SK-N-SH (cell line): ENCODE data around the gene SP140. TPM values are rescaled to one million over a fixed set of nuclear protein-coding genes. Genes with fewer than 3 reads are reported as not detected.
A peak's percentile ranks its signal among the peaks of the same experiment; 100 is the strongest.
"Not testable (repeated sequence)": the region's sequence is repeated elsewhere in the genome, so short reads cannot be mapped to it uniquely, and the experiment has no call there.

Experiments used
- CTCF ChIA-PET: fragments of 300-600, 350-600 bp; formaldehyde crosslinking; extraction: SDS; loops from one replicate; lab custom pipeline; 2021; lab: Yijun Ruan, JAX
- POLR2A ChIA-PET: fragments of 350-600 bp; sonication (Branson Sonifier 250); formaldehyde crosslinking; extraction: SDS; loops from one replicate; lab custom pipeline; 2020; ENCODE audit warnings: antibody characterized with exemption, inconsistent platforms; lab: Yijun Ruan, JAX
- DNase-seq: peaks from one replicate; pipeline ENCODE4 v3.0.0; 2012
- H2AFZ ChIP-seq: fragments of 200-600 bp; sonication (generic); 2 replicates; pipeline ENCODE4 v1.8.1; 2016; ENCODE audit warnings: antibody characterized with exemption, mild to moderate bottlenecking, low read depth
- H3F3A ChIP-seq: fragments of 200-600 bp; sonication (generic); replicated peaks from 2 replicates; pipeline ENCODE3; 2016; ENCODE audit warnings: antibody characterized with exemption, mild to moderate bottlenecking; ENCODE audit not compliant: insufficient read depth
- H3K27ac ChIP-seq, 2 experiments: fragments of 200-500 bp in 1 of 2; fragments of 200-600 bp in 1 of 2; sonication (Bioruptor generic) in 1 of 2; sonication (generic), shearing (Covaris generic) in 1 of 2; 2 replicates each; pipeline versions ENCODE4 v1.5.1 to v1.6.1; 2014 to 2016; ENCODE audit warnings: low read depth in 2 of 2, inconsistent platforms in 1 of 2, low read length in 1 of 2, mild to moderate bottlenecking in 1 of 2, mixed read lengths in 1 of 2
- H3K27me3 ChIP-seq: fragments of 200-600 bp; sonication (generic), shearing (Covaris generic); 2 replicates; pipeline ENCODE4 v1.6.1; 2016; ENCODE audit warnings: mixed run types; ENCODE audit not compliant: insufficient read depth
- H3K36me3 ChIP-seq, 2 experiments: fragments of 200-500 bp in 1 of 2; fragments of 200-600 bp in 1 of 2; sonication (Bioruptor generic) in 1 of 2; sonication (generic) in 1 of 2; replicated peaks in 1 of 2; 2 replicates each; pipeline versions ENCODE3 to v1.5.1; 2014 to 2016; ENCODE audit warnings: low read length in 1 of 2, mild to moderate bottlenecking in 1 of 2; ENCODE audit not compliant: insufficient read depth in 2 of 2, control insufficient read depth in 1 of 2
- H3K4me1 ChIP-seq, 2 experiments: fragments of 200-500 bp in 1 of 2; fragments of 200-600 bp in 1 of 2; sonication (Bioruptor generic) in 1 of 2; sonication (generic), shearing (Covaris generic) in 1 of 2; 2 replicates each; pipeline versions ENCODE4 v1.5.1 to v1.6.1; 2014 to 2016; ENCODE audit warnings: low read depth in 1 of 2, low read length in 1 of 2, mixed run types in 1 of 2; ENCODE audit not compliant: insufficient read depth in 2 of 2, control insufficient read depth in 1 of 2
- H3K4me2 ChIP-seq: fragments of 200-600 bp; sonication (generic), shearing (Covaris generic); 2 replicates; pipeline ENCODE4 v1.6.1; 2017; ENCODE audit warnings: mixed run types
- H3K4me3 ChIP-seq, 2 experiments: fragments of 200-500 bp in 1 of 2; fragments of 200-600 bp in 1 of 2; sonication (Bioruptor generic) in 1 of 2; sonication (generic), shearing (Covaris generic) in 1 of 2; 2 replicates each; pipeline versions ENCODE4 v1.5.1 to v1.8.1; 2014 to 2016; ENCODE audit warnings: low read depth in 2 of 2, inconsistent platforms in 1 of 2, low read length in 1 of 2, mild to moderate bottlenecking in 1 of 2, mixed read lengths in 1 of 2, moderate library complexity in 1 of 2
- H3K79me2 ChIP-seq: fragments of 200-600 bp; sonication (generic); 2 replicates; pipeline ENCODE4 v1.8.1; 2017; ENCODE audit warnings: mild to moderate bottlenecking; ENCODE audit not compliant: insufficient read depth
- H3K9ac ChIP-seq: fragments of 200-600 bp; sonication (generic); 2 replicates; pipeline ENCODE4 v1.6.1; 2017; ENCODE audit warnings: mixed run types
- H3K9me2 ChIP-seq: fragments of 200-600 bp; sonication (generic); 2 replicates; pipeline ENCODE4 v1.6.1; 2017; ENCODE audit warnings: mixed run types
- H3K9me3 ChIP-seq: fragments of 200-600 bp; sonication (generic); 2 replicates; pipeline ENCODE4 v1.6.1; 2017; ENCODE audit warnings: mixed run types, mild to moderate bottlenecking, moderate library complexity
- H4K20me1 ChIP-seq: fragments of 200-600 bp; sonication (generic); 2 replicates; pipeline ENCODE4 v1.6.1; 2017; ENCODE audit warnings: mild to moderate bottlenecking, mixed run types; ENCODE audit not compliant: insufficient read depth
- EZH2phosphoT487 ChIP-seq: fragments of 200-600 bp; sonication (generic); IDR thresholded peaks from 2 replicates; pipeline ENCODE4 v1.6.1; 2017; ENCODE audit warnings: low read depth, mixed run types, mild to moderate bottlenecking, antibody characterized with exemption, moderate library complexity, borderline replicate concordance
- GABPA ChIP-seq: IDR thresholded peaks from 2 replicates; pipeline ENCODE4 v1.4.0; 2012; ENCODE audit warnings: low read depth, mild to moderate bottlenecking
- GATA2 ChIP-seq: sonication (generic); formaldehyde crosslinking; IDR thresholded peaks from 2 replicates; pipeline ENCODE4 v1.5.0; 2020; ENCODE audit warnings: mild to moderate bottlenecking, missing genetic modification reagents
- POLR2AphosphoS5 ChIP-seq: IDR thresholded peaks from 2 replicates; pipeline ENCODE4 v1.6.1; 2012; ENCODE audit warnings: low read depth, low read length
- RCOR1 ChIP-seq: fragments of 150-350 bp; IDR thresholded peaks from 2 replicates; pipeline ENCODE4 v1.6.1; 2017; ENCODE audit warnings: antibody characterized with exemption, low read length
- RFX5 ChIP-seq: IDR thresholded peaks from 2 replicates; pipeline ENCODE4 v1.6.1; 2012; ENCODE audit warnings: mild to moderate bottlenecking, improper control_type of control experiment, low read length
- RXRA ChIP-seq: IDR thresholded peaks from 2 replicates; pipeline ENCODE4 v1.4.0; 2012; ENCODE audit warnings: low read depth, mild to moderate bottlenecking, borderline replicate concordance
- SIN3A ChIP-seq: IDR thresholded peaks from 2 replicates; pipeline ENCODE4 v1.6.1; 2012; ENCODE audit warnings: low read depth, mild to moderate bottlenecking, low read length, moderate library complexity, borderline replicate concordance
- TCF12 ChIP-seq: IDR thresholded peaks from 2 replicates; pipeline ENCODE4 v1.4.0; 2012
- TEAD4 ChIP-seq: IDR thresholded peaks from 2 replicates; pipeline ENCODE4 v1.4.0; 2012; ENCODE audit warnings: mild to moderate bottlenecking, borderline replicate concordance; ENCODE audit not compliant: insufficient read depth
- YY1 ChIP-seq: IDR thresholded peaks from 2 replicates; pipeline ENCODE4 v1.4.0; 2012; ENCODE audit warnings: low read depth, mild to moderate bottlenecking
- ZBTB33 ChIP-seq: IDR thresholded peaks from 2 replicates; pipeline ENCODE4 v1.4.0; 2012; ENCODE audit warnings: low read depth, borderline replicate concordance
- WGBS: methylation state at CpG from one replicate; pipeline ENCODE4 v1.1.6; 2017; ENCODE audit warnings: low lambda C conversion rate; 5-methylcytosine and 5-hydroxymethylcytosine counted together
- polyA plus RNA-seq, 3 experiments: library from polyadenylated mRNA; depleted of rRNA; stranded (reverse); fragments of >200 nt; gene quantifications; 2 replicates each; pipeline ENCODE4 v1.2.3, GENCODE V29; 2012
- TF ChIP-seq, protein P1 (sequence below): IDR thresholded peaks from 2 replicates; pipeline ENCODE4 v1.6.1; 2012; ENCODE audit warnings: mild to moderate bottlenecking, low read depth, low read length, moderate library complexity
- TF ChIP-seq, protein P2 (sequence below): IDR thresholded peaks from 2 replicates; pipeline ENCODE4 v1.4.0; 2012; ENCODE audit warnings: low read depth, borderline replicate concordance
- TF ChIP-seq, protein P3 (sequence below): IDR thresholded peaks from 2 replicates; pipeline ENCODE4; 2012
- TF ChIP-seq, protein P4 (sequence below): fragments of 150-350 bp; IDR thresholded peaks from 2 replicates; pipeline ENCODE4 v1.6.1; 2016; ENCODE audit warnings: mild to moderate bottlenecking, low read depth, low read length

The SP140 gene
- polyA plus RNA-seq, 1 of the 3 experiments (the other 2 are of a cell fraction), result 0.71 TPM

DNA sequence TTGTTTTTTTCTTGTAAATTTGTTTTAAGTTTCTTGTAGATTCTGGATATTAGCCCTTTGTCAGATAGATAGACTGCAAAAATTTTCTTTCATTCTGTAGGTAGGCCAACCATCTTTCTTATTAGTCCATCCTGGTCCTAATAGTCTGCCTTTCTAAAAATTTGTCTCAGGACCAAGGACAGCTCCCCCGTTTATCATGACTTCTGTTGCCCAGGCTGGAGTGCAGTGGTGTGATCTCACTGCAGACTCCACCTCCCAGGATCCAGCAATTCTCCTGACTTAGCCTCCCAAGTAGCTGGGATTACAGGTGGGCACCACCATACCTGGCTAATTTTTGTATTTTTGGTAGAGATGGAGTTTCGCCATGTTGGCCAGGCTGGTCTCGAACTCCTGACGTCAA lies 63.8 kb downstream of the SP140 start:
- POLR2A ChIA-PET, H3K36me3 ChIP-seq, H4K20me1 ChIP-seq, H3K9me2 ChIP-seq, H3F3A ChIP-seq, H3K4me3 ChIP-seq, H3K4me1 ChIP-seq, H3K27ac ChIP-seq, DNase-seq, H3K79me2 ChIP-seq, H3K4me2 ChIP-seq, H3K9me3 ChIP-seq, H2AFZ ChIP-seq, H3K27me3 ChIP-seq, CTCF ChIA-PET, H3K9ac ChIP-seq: not testable (repeated sequence)
- TF ChIP-seq, protein P1, sequence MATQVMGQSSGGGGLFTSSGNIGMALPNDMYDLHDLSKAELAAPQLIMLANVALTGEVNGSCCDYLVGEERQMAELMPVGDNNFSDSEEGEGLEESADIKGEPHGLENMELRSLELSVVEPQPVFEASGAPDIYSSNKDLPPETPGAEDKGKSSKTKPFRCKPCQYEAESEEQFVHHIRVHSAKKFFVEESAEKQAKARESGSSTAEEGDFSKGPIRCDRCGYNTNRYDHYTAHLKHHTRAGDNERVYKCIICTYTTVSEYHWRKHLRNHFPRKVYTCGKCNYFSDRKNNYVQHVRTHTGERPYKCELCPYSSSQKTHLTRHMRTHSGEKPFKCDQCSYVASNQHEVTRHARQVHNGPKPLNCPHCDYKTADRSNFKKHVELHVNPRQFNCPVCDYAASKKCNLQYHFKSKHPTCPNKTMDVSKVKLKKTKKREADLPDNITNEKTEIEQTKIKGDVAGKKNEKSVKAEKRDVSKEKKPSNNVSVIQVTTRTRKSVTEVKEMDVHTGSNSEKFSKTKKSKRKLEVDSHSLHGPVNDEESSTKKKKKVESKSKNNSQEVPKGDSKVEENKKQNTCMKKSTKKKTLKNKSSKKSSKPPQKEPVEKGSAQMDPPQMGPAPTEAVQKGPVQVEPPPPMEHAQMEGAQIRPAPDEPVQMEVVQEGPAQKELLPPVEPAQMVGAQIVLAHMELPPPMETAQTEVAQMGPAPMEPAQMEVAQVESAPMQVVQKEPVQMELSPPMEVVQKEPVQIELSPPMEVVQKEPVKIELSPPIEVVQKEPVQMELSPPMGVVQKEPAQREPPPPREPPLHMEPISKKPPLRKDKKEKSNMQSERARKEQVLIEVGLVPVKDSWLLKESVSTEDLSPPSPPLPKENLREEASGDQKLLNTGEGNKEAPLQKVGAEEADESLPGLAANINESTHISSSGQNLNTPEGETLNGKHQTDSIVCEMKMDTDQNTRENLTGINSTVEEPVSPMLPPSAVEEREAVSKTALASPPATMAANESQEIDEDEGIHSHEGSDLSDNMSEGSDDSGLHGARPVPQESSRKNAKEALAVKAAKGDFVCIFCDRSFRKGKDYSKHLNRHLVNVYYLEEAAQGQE, result peak; percentile 94
- 17% methylated on average over 4 of the region's 4 CpGs for WGBS

- CTCF ChIA-PET, result no interaction called here
- no peak overlapping the region for H3K4me2 ChIP-seq
- no peak for DNase-seq
- no peaks in the 10 kb centered on the region for H3K9me3 ChIP-seq
- no peaks in the 10 kb centered on the region; the same call in 1 of the 2 replicates for H3K27me3 ChIP-seq
- no peaks in the 10 kb centered on the region for H3F3A ChIP-seq
- H3K9me2 ChIP-seq, result no peaks in the 10 kb centered on the region
- no peak overlapping the region for H3K4me3 ChIP-seq
- TF ChIP-seq GABPA (no peak), POLR2AphosphoS5 (no peak), GATA2 (CRISPR knock-in tag) (no peak), TCF12 (no peak), ZBTB33 (no peak), RFX5 (no peak), EZH2phosphoT487 (no peak), TEAD4 (no peak), RXRA (no peak), YY1 (no peak), SIN3A (no peak), RCOR1 (no peak)
- TF ChIP-seq, protein P2, sequence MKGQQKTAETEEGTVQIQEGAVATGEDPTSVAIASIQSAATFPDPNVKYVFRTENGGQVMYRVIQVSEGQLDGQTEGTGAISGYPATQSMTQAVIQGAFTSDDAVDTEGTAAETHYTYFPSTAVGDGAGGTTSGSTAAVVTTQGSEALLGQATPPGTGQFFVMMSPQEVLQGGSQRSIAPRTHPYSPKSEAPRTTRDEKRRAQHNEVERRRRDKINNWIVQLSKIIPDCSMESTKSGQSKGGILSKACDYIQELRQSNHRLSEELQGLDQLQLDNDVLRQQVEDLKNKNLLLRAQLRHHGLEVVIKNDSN, result no peak
- TF ChIP-seq, protein P3, sequence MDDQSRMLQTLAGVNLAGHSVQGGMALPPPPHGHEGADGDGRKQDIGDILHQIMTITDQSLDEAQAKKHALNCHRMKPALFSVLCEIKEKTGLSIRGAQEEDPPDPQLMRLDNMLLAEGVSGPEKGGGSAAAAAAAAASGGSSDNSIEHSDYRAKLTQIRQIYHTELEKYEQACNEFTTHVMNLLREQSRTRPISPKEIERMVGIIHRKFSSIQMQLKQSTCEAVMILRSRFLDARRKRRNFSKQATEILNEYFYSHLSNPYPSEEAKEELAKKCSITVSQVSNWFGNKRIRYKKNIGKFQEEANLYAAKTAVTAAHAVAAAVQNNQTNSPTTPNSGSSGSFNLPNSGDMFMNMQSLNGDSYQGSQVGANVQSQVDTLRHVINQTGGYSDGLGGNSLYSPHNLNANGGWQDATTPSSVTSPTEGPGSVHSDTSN, result no peak
- TF ChIP-seq, protein P4, sequence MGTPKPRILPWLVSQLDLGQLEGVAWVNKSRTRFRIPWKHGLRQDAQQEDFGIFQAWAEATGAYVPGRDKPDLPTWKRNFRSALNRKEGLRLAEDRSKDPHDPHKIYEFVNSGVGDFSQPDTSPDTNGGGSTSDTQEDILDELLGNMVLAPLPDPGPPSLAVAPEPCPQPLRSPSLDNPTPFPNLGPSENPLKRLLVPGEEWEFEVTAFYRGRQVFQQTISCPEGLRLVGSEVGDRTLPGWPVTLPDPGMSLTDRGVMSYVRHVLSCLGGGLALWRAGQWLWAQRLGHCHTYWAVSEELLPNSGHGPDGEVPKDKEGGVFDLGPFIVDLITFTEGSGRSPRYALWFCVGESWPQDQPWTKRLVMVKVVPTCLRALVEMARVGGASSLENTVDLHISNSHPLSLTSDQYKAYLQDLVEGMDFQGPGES, result no peak
- no peak overlapping the region for H3K9ac ChIP-seq
- H2AFZ ChIP-seq, result no peak overlapping the region
- POLR2A ChIA-PET, result no interaction called here
- no peaks in the 10 kb centered on the region for H3K79me2 ChIP-seq
- H3K4me1 ChIP-seq, result no peaks in the 10 kb centered on the region
- no peaks in the 10 kb centered on the region for H4K20me1 ChIP-seq
- 13% methylated on average over 6 of the region's 6 CpGs for WGBS
- no peaks in the 10 kb centered on the region for H3K36me3 ChIP-seq
- no peak overlapping the region for H3K27ac ChIP-seq
Observed at GRCh38 chr2:230295192-230295591, 69.7 kb downstream of the SP140 start.
